ENCODE measurements around the gene WWTR1. TPM values are rescaled to one million over a fixed set of nuclear protein-coding genes. Genes with fewer than 3 reads are reported as not detected.
A peak's percentile ranks its signal among the peaks of the same experiment; 100 is the strongest.

WWTR1 gene
- polyA plus RNA-seq (ENCODE audit: insufficient read depth in 1 of 5, insufficient read length in 5 of 5, low replicate concordance in 1 of 5), result 100 to 1,000 TPM in 3 of 5 donors, 10 to 100 TPM in 2; 69.2 to 127 (median 107) TPM
- long read RNA-seq, donor 1, transcript WWTR1-201 (7 exons, 2,103 nt), result major isoform, 17 of 83 reads
- long read RNA-seq, donor 1, partial matches to known transcripts, result 63 of 83 reads
- long read RNA-seq, donor 1, other reads (novel, unspliced or antisense), result 0 of 83 reads
- long read RNA-seq, donor 2, transcript WWTR1-201 (7 exons, 2,103 nt), result major isoform, 12 of 21 reads
- long read RNA-seq, donor 2, partial matches to known transcripts, result 8 of 21 reads
- long read RNA-seq, donor 2, other reads (novel, unspliced or antisense), result 0 of 21 reads
- long read RNA-seq, donor 3, transcript WWTR1-201 (7 exons, 2,103 nt), result major isoform, 5 of 16 reads
- long read RNA-seq, donor 3, partial matches to known transcripts, result 10 of 16 reads
- long read RNA-seq, donor 3, other reads (novel, unspliced or antisense), result 0 of 16 reads
- long read RNA-seq, donor 4, transcript WWTR1-201 (7 exons, 2,103 nt), result major isoform, 10 of 39 reads
- long read RNA-seq, donor 4, partial matches to known transcripts, result 27 of 39 reads
- long read RNA-seq, donor 4, other reads (novel, unspliced or antisense), result 0 of 39 reads
- long read RNA-seq, donor 5, transcript WWTR1-201 (7 exons, 2,103 nt), result major isoform, 12 of 57 reads
- long read RNA-seq, donor 5, partial matches to known transcripts, result 45 of 57 reads
- long read RNA-seq, donor 5, other reads (novel, unspliced or antisense), result 0 of 57 reads
- long read RNA-seq, donor 6, transcript WWTR1-201 (7 exons, 2,103 nt), result major isoform, 12 of 35 reads
- long read RNA-seq, donor 6, partial matches to known transcripts, result 22 of 35 reads
- long read RNA-seq, donor 6, other reads (novel, unspliced or antisense), result 0 of 35 reads
- long read RNA-seq, donor 7, transcript WWTR1-201 (7 exons, 2,103 nt), result major isoform, 21 of 22 reads
- long read RNA-seq, donor 7, partial matches to known transcripts, result 0 of 22 reads
- long read RNA-seq, donor 7, other reads (novel, unspliced or antisense), result 0 of 22 reads
- long read RNA-seq, donor 8, partial matches to known transcripts, result 0 of 5 reads
- long read RNA-seq, donor 8, other reads (novel, unspliced or antisense), result 0 of 5 reads

DNA sequence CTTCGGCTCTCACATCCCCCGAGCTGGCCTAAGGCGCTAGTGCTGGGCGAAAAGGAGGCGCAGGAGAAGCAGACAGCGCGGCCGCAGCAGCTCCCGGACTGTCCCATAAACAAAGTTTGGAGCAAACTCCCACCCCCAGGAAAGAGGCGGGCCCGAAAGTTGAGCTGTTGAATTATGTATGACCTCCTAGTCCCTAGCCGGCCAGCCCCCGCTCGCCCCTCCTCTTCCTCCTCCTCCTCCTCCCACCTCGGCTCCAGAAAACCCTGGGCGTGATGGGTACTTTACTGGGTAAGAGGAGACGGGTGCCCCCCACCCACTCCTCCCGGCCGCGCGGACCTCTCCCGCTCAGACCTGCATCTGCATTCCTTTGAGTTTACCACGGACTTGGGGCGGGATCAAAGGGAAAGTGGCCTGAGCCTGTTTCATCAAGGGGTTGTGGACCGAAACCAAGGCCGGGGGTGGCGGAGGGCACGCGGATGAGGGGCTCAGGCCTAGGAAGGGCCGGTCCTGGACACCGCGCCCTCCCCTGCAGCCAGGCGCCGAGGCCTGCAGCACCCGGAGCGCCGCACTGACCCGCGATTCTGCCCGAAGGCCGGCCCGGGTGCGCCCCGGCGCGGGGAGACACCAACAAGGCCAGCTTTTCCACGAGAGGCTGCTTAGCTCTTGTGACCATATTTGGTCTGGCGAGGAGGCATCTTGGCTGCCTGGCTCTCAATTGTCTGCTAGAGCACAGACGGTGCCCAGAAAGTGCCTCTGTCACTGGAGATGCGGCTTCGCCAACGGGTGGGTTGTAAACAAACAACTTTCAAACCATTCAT lies at the start of gene WWTR1:
TSS of gene WWTR1 (minus strand) at position 100 of the 818 bp plus-strand sequence. CDS start 719 bp downstream, outside the sequence.
- peak; percentile 93 for DNase-seq

DNA sequence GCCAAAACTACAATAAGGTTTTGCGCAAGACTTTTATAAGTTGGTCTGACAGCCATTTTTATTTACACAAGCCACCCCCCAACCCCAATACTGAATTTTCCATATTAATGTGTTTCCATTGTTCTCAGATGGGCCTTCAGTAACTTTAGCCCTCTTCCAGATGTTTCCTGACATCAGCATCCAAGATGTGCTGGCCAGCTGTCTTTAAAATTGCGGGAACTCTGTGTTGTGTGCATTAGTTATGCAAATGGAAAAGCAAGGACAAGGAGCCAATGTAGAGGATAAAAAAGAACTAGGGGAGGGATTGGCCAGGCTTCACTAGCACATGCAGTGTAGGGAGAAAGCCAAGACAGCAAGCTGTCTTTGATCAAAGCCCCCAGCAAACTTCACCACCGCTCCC lies 49.1 kb upstream of the WWTR1 start:
- DNase-seq, result peak; percentile 83 to 88

DNA sequence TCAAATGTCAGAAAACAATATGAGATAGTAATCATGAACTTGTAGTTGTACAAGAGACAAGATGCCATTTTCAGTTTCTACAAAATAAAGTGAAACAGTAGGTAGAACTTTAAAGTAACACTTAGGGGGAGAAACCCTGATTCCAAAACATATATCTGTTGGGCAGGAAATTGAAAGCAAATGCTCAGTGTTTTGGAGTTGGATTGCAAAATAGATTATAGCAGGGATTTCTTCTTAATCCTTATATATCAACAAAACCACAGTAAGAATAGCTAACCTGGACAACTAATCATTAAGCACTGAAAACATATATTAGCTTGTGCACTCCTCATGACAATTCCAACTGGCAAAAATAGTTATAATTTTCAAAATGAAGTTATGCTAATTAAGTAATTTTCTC lies 47.6 kb upstream of the WWTR1 start:
- DNase-seq, result no peak

DNA sequence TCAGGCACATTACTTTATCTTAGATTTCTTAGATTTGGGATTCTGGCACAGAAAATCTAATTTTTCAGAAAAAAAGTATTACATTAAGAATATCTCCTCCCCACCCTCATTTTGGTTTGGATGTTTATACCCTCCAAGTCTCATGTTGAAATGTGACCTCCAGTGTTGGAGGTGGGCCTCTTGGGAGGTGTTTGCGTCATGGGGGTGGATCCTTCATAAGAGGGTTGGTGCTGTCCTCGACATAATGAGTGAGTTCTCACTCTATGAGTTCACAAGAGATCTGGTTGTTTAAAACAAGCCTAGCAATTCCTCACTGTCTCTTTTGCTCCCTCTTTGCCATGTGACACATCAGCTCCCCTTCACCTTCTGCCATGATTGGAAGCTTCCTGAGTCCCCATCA lies 45.6 kb upstream of the WWTR1 start:
- no peak for DNase-seq

DNA sequence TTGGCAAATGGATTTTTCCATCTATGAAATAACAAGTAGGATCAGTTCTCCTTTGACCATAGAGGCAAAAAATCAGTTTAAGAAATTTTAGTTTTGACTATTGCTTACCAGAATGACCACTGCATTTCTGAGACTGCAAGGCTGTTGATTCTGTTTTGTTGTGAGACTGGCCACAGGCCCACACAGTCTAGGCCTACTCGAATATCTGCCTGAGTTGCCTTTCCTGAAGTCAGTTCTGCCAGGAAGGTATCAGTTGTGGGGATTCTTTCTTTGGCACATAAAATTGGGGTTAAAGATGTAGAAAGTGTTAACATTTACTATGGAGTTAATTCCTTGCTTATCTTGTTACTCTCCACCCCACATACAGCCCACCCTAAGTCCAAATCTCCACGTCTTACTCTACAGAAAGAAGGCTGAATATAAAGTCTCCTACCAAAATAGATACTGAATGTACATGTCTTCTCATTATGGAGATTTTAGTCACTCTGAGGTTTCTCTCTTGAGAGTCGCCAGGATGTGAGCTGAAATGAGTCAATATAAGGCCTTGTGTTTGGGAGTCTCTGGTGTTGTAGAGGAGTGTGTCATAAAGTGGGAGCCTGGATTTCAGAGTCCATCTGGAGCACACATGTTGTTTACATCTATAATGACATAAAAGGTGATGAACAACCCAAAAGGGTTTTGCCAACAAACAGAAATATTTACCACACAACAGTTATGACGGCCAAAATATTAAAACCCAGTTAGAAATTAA lies 45.0 kb upstream of the WWTR1 start:
- no peak for DNase-seq

DNA sequence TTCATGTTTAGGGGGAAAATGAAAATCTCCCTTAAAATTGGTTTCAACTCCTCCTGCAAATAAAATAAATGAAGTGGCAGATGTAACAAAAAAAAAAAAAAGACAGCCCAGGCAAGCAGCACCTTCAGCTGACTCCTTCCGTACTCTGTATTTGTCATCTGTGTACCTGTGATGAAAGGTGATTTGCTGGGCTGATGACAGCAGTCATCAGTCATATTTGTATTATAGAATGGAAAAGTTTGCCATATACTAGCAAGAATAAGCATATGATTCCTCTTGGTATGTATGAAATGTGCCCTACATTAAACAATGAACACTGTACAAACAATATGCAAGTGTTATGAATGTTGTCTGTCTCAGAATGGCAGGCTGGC lies 44.1 kb upstream of the WWTR1 start:
- DNase-seq, result no peak

DNA sequence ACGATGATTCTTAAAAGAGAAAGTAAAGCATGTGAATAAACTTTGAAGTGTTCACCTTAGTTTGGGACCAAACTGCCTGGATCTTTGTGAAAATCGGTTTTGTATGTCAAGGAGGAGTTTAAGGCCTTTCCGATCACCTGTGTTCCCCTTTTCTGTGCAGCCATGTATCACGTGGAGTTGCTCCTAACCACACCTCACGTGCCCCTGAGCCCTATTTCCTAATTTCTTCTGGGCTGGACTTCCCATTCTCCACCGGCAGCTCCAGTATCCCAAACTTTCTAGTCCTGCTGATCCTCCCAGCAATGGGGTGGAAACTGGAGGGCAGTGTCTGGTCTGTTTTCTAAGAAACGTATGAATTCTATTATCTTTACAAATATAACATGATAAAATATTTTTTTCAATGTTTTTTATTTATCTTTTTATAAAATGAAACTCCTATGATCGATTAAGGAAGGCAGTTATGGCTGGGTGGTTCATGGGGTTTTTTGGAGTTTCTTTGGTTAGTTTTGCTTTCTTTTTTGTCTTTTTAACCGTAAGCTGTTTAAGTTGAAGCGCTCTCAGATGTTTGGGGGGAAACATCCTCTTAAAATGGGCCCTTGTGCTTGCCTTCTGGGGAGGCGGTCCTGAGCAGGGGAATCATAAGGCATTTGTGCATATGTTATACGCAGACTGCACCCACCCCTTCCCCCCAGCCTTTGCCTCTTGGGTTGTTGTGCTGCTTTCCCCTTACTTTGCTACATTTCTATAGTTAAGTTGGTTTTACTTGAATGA lies 43.6 kb upstream of the WWTR1 start:
- no peak for DNase-seq

DNA sequence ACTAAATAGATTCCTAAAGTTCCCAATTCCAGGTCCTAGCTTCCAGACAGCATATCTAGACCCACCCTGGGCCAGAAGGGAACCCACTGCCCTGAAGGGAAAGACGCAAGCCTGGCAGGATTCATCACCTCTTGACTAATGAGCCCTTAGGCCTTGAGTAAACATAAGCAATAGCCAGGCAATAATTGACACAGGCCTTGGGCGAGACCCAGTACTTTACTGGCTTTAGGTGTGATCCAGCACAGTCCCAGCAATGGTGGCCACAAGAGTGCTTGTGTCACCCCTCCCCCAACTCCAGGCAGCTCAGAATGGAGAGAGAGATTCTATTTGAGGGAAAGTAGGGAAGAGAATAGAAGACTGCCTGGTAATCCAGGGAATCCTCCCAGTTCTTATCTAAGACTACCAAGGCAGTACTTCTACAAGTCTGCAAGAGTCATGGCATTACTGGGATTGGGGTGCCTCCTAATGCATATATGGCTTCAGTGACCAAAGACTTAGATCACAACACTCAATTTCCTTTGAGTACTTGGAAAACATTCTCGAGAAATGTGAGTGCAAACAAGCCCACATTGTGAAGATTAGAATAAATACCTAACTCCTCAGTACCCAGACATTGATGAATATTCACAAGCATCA lies 30.4 kb upstream of the WWTR1 start:
- DNase-seq, result no peak

DNA sequence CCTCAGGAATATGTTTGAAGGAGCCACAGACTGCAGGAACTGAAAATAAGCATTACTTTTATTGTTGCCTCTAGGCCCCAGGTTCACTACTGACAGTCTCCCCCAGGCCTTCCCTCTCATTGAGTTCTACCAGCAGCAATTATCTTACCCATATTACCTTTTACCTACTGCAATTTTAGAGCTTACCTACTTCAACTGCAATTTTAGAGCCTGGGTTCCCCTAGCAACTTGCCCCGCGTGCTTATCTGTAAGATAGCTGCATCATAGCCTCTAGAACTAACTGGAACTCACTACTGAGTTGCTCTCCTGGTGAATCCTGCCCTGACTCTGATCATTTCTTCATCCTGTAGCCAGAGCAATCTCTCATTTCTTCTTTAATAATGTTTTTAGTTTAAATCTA lies 29.2 kb upstream of the WWTR1 start:
- no peak for DNase-seq

DNA sequence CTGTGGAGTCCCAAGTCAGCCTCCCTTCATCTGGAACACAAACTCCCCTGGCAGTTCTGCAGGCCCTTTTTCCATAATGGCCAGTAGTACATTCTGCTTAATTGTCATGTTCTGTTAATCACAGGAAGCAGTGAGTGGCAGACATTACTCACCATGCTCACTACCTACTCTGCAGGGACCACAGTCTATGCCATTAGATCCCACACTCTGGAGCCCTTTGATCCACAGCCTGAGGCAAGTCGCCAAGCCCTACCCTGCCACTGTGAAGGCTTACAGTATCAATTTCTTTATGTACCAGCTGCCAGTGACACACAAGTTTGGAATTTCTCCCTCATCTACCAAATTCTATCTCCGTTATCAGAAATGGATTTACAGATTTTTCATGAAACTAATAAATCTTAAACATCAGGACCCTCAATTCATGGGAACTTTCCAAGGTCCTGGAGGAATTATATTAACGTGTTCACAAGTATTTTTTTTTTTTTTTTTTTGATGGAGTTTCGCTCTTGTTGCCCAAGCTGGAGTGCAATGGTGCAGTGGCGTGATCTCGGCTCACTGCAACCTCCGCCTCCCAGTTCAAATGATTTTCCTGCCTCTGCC lies 20.6 kb upstream of the WWTR1 start:
- DNase-seq, result no peak

DNA sequence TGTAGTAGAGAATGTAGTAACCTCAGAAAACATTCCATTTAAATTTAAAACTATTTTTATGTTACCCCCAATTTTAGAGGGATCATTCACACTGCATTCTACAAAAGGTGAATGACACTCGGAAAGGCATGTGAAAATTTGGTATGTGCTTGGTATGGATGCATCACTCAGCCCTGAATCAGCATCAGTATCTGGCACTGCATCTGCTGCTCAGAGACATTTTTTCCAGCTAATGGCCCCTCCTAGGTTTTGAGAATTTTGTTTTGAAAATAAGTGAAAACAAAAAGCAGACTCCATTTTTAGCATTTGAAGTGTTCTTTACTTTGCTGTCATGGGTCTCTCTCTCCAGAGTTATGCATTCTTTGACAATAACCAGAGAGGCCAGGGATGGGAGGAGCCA lies 15.6 kb upstream of the WWTR1 start:
- no peak for DNase-seq

DNA sequence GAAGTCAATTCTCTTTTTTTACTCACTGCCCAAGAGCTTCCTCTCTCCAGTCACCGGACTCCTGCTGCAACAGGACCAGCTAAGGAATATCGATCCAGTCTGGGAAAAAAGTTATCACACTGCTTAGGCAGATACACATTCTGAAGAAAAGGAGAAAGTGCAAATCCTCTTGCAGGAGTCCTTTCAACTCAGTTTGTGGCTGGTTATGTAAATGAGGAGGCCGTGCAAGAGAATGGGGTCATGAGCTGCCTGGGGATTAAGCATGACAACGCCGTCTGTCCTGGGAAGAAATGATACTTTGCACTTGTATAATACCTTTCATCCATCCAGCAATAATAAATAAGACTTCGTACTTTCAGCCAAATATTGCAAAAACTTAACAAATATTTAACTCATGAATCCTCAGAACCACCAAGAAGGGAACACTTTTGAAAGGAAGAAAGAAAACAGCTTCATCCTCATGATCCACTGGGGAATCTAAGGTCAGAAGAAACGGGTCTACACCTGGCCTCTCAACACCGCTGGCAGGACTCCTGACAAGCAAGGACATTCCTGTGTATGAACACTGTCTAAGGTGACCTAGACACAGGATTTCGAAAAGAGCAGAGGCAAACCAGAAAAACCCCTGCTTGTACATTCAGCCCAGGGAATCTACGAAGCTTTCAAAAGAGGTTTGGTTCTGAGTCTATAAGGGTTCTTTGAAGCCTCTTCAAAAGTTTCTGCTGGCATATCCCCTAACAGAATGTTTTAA lies 13.1 kb upstream of the WWTR1 start:
- no peak for DNase-seq

DNA sequence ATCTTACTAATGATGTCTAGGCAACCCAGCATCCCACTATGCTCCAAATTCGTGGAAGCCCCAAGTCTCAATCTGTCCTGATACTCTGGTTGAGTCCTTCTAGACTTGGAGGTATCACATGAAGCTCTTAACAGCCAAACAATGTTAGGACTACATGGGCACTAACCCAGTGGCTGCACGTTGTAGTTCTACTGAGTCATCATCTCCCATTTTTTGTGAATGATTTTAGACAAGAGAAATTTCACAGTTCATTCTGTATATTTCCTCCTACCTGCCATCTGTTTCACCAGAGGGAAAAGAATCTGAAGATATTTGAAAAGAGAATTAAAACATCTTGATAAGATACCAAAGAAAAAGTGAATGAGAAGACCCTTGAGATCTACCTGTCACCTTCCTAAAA lies 9.8 kb upstream of the WWTR1 start:
- DNase-seq, result no peak

DNA sequence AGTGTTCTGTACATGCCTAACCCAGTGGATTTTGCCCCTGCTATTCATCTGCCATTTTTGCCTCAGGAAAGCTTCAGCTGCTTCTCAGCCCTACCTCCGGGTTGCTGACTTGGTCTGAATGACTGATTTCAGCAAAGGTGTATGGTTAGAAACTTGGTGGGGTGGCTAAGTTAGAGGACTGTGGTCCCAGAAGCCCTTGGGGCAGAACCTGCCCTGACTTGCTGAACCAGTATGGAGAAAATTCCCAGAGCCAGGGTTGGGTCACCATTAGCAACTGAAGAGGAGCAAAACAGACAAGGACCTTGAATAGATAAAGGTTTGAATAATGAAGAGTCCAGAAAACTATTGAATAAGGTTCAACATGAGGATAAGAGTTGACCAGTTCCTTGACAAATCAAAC lies 6.1 kb upstream of the WWTR1 start:
- DNase-seq, result no peak

DNA sequence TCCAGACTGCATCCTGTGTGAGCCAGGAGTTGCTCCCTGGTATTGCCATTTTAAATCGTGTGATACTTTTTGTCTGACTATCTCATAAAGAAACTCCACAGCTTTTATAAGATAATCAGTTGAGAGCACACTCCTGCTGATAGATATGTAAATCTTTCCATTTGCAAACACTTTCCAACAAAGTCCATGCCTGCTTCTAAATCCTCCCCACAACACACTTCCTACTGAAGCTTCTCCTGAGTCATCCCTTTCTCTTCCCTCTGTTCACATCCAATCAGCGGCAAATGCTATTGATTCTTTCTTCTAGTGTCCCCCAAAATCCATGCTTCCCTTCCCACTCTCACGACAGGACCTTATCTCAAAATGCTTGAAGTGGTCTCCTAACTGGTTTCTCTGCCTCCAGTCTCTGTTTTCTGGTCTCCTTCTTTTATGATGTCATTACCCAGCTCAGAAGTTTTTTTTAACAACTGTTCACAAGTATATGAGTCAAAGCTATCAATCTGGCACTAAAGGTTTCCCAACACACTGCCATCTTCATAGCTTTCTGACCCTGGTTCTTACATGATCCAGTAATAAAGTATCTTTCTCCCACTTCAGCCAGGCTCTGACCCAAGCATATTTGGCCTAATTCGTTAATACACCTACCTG lies 4.5 kb upstream of the WWTR1 start:
- DNase-seq, result no peak

DNA sequence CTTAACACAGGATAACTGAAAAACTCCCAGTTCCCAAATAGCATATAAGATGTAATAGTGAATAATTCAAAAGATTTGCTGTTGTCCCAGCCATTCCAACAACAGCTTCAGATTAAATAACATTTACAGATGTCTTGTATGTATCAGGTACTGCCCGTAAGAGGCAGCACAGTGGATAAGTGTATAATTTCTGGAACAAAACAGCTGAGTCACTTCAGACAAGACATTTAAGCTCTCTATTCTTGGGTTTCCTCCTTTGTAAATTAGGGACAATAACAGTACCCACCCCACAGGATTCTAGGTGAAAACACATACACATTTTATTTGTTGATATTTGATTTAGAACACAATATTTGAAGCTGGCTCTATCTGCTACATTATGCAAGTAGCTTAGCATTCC lies 2.6 kb upstream of the WWTR1 start:
- no peak for DNase-seq

DNA sequence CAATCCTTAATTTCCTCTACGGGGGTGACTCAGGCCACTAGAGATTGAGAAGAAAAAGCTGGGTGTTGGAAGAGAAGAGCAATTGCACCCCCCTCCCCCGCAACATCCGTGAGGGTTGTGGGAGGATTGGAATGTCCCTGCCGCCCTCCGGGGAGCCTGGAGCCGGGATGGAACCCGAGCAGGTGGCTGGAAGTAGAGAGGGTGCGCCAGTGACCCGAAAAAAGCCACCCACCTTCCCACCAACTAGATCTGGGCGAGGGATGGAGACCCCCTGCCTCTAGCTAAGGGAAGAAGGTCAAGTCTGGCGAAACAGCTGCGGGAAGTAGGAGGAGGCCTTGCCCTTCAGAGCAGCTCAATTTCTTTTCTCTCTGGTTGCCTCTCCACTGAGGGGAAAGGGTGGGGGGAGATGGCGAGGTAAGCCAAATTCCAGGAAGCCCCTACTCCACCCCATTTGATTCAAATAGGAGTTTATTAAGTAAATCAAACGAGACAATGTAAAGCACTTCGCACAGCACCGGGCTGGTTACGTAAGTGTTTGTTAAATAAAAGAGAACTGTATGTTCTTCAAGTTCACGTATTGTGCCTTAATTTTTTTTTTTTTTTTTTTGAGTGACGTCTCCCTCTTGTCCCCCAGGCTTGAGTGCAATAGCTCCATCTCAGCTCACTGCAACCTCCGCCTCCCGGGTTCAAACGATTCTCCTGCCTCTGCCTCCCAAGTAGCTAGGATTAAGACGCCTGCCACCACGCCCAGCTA lies 1.1 kb upstream of the WWTR1 start:
- DNase-seq, result no peak
